ENCODE results near the gene ALPL.

GRCh38 chr1:21620496-21620895 is 111.3 kb downstream of the ALPL start:
- TF ChIP-seq YY1 (IDR thresholded peaks at IDR 0.05; ENCODE audit: insufficient read depth, insufficient read length) (no peak), SUZ12 (IDR thresholded peaks at IDR 0.05; ENCODE audit: extremely low read depth, insufficient read depth, insufficient read length) (no peak)
